Panc1 (cell line): ENCODE results near the gene NOP16. TPM values are rescaled to one million over a fixed set of nuclear protein-coding genes. Genes with fewer than 3 reads are reported as not detected.

Experiments
- ATAC-seq: fragments of 200-7000 bp; cut with Tn5 transposase; 2 replicates; pipeline ENCODE4 v1.9.1; 2020; ENCODE audit warnings: mild to moderate bottlenecking, moderate library complexity
- BruUV-seq: library from RNA; stranded (reverse); fragments of 400-500 nt; replicated peaks from 2 replicates; lab custom pipeline; 2021; lab: Mats Ljungman, UMichigan
- CTCF ChIA-PET: fragments of 300-600 bp; sonication (Branson Sonifier 250); formaldehyde crosslinking; loops from one replicate; lab custom pipeline; 2022; ENCODE audit warnings: antibody characterized with exemption; lab: Charles Lee
- POLR2A ChIA-PET: fragments of 300-600 bp; sonication (Branson Sonifier 250); formaldehyde crosslinking; loops from one replicate; lab custom pipeline; 2022; ENCODE audit warnings: antibody characterized with exemption; lab: Charles Lee
- DNase-seq: peaks from one replicate; pipeline ENCODE4 v3.0.0-alpha.2; 2010; ENCODE audit warnings: low read depth, low spot score
- H3K27ac ChIP-seq: 2 replicates; pipeline ENCODE4 v1.5.1; 2011; ENCODE audit warnings: mild to moderate bottlenecking, low read length, inconsistent platforms
- H3K27me3 ChIP-seq: fragments of 200-500 bp; sonication (Bioruptor generic); 2 replicates; pipeline ENCODE4 v1.6.0; 2014; ENCODE audit warnings: low read length, inconsistent platforms; ENCODE audit not compliant: control insufficient read depth, insufficient read depth
- H3K36me3 ChIP-seq: fragments of 200-500 bp; sonication (Bioruptor generic); 2 replicates; pipeline ENCODE4 v1.5.1; 2014; ENCODE audit warnings: inconsistent platforms, mild to moderate bottlenecking, low read length, moderate library complexity; ENCODE audit not compliant: control insufficient read depth, insufficient read depth
- H3K4me1 ChIP-seq: 2 replicates; pipeline ENCODE4 v1.5.1; 2011; ENCODE audit warnings: inconsistent platforms, mild to moderate bottlenecking, low read length, moderate library complexity; ENCODE audit not compliant: control insufficient read depth, insufficient read depth
- H3K4me3 ChIP-seq, 2 experiments: 2 replicates each; pipeline ENCODE4 v1.5.1; 2011 to 2012; ENCODE audit warnings: low read depth in 2 of 2, low read length in 2 of 2, mild to moderate bottlenecking in 2 of 2, inconsistent platforms in 1 of 2, moderate library complexity in 1 of 2
- H3K9me3 ChIP-seq: fragments of 200-500 bp; sonication (Bioruptor generic); 2 replicates; pipeline ENCODE4 v1.5.1; 2014; ENCODE audit warnings: low read depth, mild to moderate bottlenecking, inconsistent platforms, low read length, moderate library complexity; ENCODE audit not compliant: control insufficient read depth, insufficient read depth
- POLR2AphosphoS5 ChIP-seq: IDR thresholded peaks from 2 replicates; pipeline ENCODE4 v1.6.1; 2012; ENCODE audit warnings: mild to moderate bottlenecking, low read depth, low read length, moderate library complexity
- SIN3A ChIP-seq: IDR thresholded peaks from 2 replicates; pipeline ENCODE4 v1.6.1; 2012; ENCODE audit warnings: low read depth, mild to moderate bottlenecking, low read length, moderate library complexity, borderline replicate concordance; ENCODE audit not compliant: insufficient read depth
- TCF7L2 ChIP-seq: IDR thresholded peaks from 2 replicates; pipeline ENCODE4 v1.6.1; 2011; ENCODE audit warnings: mild to moderate bottlenecking, low read depth, low read length, inconsistent platforms
- in situ Hi-C: cut with HindIII; loops from 2 replicates; pipeline ENCODE4 v1.10.0; 2016; ENCODE audit warnings: low sequenced_read_pairs, low pct_unique_long_range_greater_than_20kb
- intact Hi-C: fragments of 100-400 bp; cut with micrococcal nuclease; formaldehyde crosslinking; loops from one replicate; pipeline ENCODE4 v1.10.0; 2022; ENCODE audit not compliant: unreplicated experiment
- total RNA-seq: library from RNA; stranded (reverse); gene quantifications from one replicate; pipeline ENCODE4 v1.2.1, GENCODE V29; 2021; ENCODE audit not compliant: unreplicated experiment
- TF ChIP-seq, protein P1 (sequence below): fragments of 450-650 bp; IDR thresholded peaks from 2 replicates; pipeline ENCODE4 v1.5.1; 2017; ENCODE audit warnings: mild to moderate bottlenecking
- TF ChIP-seq, protein P2 (sequence below), 2 experiments: IDR thresholded peaks; 2 replicates each; pipeline ENCODE4 v1.6.1; 2011 to 2012; ENCODE audit warnings: low read depth in 2 of 2, control low read depth in 1 of 2, low read length in 1 of 2, mild to moderate bottlenecking in 1 of 2, moderate library complexity in 1 of 2; ENCODE audit not compliant: insufficient read depth in 1 of 2

NOP16 gene
- total RNA-seq, 1 experiment from 2014 or later = 76.2 TPM

DNA sequence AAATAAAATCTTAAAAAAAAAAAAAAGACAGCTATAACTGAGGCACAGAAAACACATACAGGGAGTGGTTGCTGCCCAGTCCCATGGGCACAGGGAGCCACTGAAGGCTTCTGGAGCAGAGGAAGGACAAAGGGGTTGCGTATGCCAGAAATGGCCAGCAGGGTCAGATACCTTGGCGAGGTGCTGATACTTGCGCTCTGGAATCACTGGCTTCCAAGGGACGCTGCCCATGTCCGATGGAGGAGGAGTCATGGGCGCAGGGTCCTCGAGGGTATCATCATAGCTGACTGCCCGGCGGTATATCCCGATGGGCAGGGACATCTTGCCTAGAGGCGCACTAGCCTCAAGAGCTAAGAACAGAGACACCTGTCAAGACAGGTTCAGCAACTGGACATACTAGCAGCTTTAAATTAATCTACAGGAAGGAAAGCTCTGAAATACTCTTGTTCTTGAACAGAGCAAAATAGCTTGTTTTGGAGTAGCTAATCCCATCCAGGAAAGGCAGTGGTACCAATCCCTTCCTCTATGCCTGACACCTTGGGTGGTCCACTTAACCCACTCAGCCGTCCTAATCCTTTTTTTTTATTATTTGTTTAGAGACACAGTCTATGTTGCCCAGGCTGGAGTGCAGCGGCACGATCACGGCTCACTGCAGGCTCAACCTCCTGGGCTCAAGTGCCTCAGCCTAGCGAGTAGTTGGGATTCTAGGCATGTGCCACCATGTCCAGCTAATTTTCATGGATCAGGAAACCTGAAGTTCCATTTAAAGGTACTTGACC lies 32.8 kb downstream of the NOP16 start:
- peaks cover 7% of the 10 kb centered on the region for H3K4me1 ChIP-seq
- intact Hi-C loops = no loop called here
- in situ Hi-C loops = no loop called here
- DNase-seq (no peak), ATAC-seq (peak; percentile 73; the same call in 1 of the 2 replicates)
- ChIA-PET CTCF (interaction anchor here (0.7 kb wide), 1 partner anchor 13 kb away, joined by 3 read pairs; no protein-coding TSS in a partner anchor), POLR2A (interaction anchor here (0.6 kb wide), 1 partner anchor 1749 kb away, joined by 3 read pairs; no protein-coding TSS in a partner anchor)
- no peak overlapping the region for H3K27ac ChIP-seq
- H3K9me3 ChIP-seq = no peaks in the 10 kb centered on the region
- TF ChIP-seq POLR2AphosphoS5 (no peak), TCF7L2 (no peak), SIN3A (no peak)
- TF ChIP-seq, protein P1, sequence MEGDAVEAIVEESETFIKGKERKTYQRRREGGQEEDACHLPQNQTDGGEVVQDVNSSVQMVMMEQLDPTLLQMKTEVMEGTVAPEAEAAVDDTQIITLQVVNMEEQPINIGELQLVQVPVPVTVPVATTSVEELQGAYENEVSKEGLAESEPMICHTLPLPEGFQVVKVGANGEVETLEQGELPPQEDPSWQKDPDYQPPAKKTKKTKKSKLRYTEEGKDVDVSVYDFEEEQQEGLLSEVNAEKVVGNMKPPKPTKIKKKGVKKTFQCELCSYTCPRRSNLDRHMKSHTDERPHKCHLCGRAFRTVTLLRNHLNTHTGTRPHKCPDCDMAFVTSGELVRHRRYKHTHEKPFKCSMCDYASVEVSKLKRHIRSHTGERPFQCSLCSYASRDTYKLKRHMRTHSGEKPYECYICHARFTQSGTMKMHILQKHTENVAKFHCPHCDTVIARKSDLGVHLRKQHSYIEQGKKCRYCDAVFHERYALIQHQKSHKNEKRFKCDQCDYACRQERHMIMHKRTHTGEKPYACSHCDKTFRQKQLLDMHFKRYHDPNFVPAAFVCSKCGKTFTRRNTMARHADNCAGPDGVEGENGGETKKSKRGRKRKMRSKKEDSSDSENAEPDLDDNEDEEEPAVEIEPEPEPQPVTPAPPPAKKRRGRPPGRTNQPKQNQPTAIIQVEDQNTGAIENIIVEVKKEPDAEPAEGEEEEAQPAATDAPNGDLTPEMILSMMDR = no peak
- TF ChIP-seq, protein P2, sequence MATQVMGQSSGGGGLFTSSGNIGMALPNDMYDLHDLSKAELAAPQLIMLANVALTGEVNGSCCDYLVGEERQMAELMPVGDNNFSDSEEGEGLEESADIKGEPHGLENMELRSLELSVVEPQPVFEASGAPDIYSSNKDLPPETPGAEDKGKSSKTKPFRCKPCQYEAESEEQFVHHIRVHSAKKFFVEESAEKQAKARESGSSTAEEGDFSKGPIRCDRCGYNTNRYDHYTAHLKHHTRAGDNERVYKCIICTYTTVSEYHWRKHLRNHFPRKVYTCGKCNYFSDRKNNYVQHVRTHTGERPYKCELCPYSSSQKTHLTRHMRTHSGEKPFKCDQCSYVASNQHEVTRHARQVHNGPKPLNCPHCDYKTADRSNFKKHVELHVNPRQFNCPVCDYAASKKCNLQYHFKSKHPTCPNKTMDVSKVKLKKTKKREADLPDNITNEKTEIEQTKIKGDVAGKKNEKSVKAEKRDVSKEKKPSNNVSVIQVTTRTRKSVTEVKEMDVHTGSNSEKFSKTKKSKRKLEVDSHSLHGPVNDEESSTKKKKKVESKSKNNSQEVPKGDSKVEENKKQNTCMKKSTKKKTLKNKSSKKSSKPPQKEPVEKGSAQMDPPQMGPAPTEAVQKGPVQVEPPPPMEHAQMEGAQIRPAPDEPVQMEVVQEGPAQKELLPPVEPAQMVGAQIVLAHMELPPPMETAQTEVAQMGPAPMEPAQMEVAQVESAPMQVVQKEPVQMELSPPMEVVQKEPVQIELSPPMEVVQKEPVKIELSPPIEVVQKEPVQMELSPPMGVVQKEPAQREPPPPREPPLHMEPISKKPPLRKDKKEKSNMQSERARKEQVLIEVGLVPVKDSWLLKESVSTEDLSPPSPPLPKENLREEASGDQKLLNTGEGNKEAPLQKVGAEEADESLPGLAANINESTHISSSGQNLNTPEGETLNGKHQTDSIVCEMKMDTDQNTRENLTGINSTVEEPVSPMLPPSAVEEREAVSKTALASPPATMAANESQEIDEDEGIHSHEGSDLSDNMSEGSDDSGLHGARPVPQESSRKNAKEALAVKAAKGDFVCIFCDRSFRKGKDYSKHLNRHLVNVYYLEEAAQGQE (IDR thresholded peaks at IDR 0.05; ENCODE audit: insufficient read depth in 1 of 2, low read depth in 2 of 2, low read length in 1 of 2) = no peak
- peaks cover 22% of the 10 kb centered on the region for H3K36me3 ChIP-seq
- no peak overlapping the region for H3K4me3 ChIP-seq
- no peaks in the 10 kb centered on the region for H3K27me3 ChIP-seq
- no TSS peak for BruUV-seq

- Histone ChIP-seq H3K27me3 (no peaks in the 10 kb centered on the region), H3K4me3 (no peak overlapping the region), H3K36me3 (peaks cover 19% of the 10 kb centered on the region), H3K27ac (no peak overlapping the region), H3K9me3 (no peaks in the 10 kb centered on the region), H3K4me1 (no peaks in the 10 kb centered on the region)
- intact Hi-C loops (no loop called here), in situ Hi-C loops (no loop called here)
- POLR2A ChIA-PET = no interaction called here
- CTCF ChIA-PET = no interaction called here
- BruUV-seq = no TSS peak
- no peak for ATAC-seq
- no peak for TF ChIP-seq TCF7L2
- no peak for TF ChIP-seq POLR2AphosphoS5
- TF ChIP-seq, protein P2 (IDR thresholded peaks at IDR 0.05; ENCODE audit: insufficient read depth in 1 of 2, low read depth in 2 of 2, low read length in 1 of 2) = no peak
- no peak for TF ChIP-seq SIN3A
- TF ChIP-seq, protein P1 = no peak
- DNase-seq = no peak
Measured at GRCh38 chr5:176353533-176353932, 34.9 kb downstream of the NOP16 start.
